MM.1S (cell line): ENCODE measurements around the gene IFNG-AS1.

ENCODE experiments used
- DNase-seq: peaks from one replicate; pipeline ENCODE4 v3.0.0-alpha.2; 2015
- H2AFZ ChIP-seq: fragments of 300-600 bp; sonication (generic); 2 replicates; pipeline ENCODE4 v1.6.0; 2016; ENCODE audit warnings: antibody characterized with exemption, low read length
- H3F3A ChIP-seq: fragments of 300-600 bp; sonication (generic); 2 replicates; pipeline ENCODE4 v1.6.1; 2016; ENCODE audit warnings: mild to moderate bottlenecking, antibody characterized with exemption, low read length, moderate library complexity, mixed read lengths; ENCODE audit not compliant: insufficient read depth
- H3K27ac ChIP-seq: fragments of 300-600 bp; sonication (generic); 2 replicates; pipeline ENCODE4 v1.5.1; 2016; ENCODE audit warnings: mild to moderate bottlenecking, low read length
- H3K27me3 ChIP-seq: fragments of 300-600 bp; sonication (generic); replicated peaks from 2 replicates; pipeline ENCODE4 v1.6.0; 2016; ENCODE audit warnings: low read length; ENCODE audit not compliant: insufficient read depth
- H3K36me3 ChIP-seq: fragments of 300-600 bp; sonication (generic); replicated peaks from 2 replicates; pipeline ENCODE4 v1.6.1; 2016; ENCODE audit warnings: mild to moderate bottlenecking, low read length, mixed read lengths; ENCODE audit not compliant: insufficient read depth
- H3K4me1 ChIP-seq: fragments of 300-600 bp; sonication (generic); 2 replicates; pipeline ENCODE4 v1.6.1; 2016; ENCODE audit warnings: low read length, mixed read lengths
- H3K4me2 ChIP-seq: fragments of 300-600 bp; sonication (generic); 2 replicates; pipeline ENCODE4 v1.6.0; 2016; ENCODE audit warnings: low read depth, low read length
- H3K4me3 ChIP-seq: fragments of 300-600 bp; sonication (generic); 2 replicates; pipeline ENCODE4 v1.5.1; 2016; ENCODE audit warnings: low read length, mixed read lengths
- H3K79me2 ChIP-seq: fragments of 300-600 bp; sonication (generic); 2 replicates; pipeline ENCODE4 v1.6.1; 2016; ENCODE audit warnings: mixed run types, low read length, mixed read lengths
- H3K9ac ChIP-seq: fragments of 300-600 bp; sonication (generic); 2 replicates; pipeline ENCODE4 v1.6.1; 2016; ENCODE audit warnings: low read length, mixed read lengths
- H3K9me2 ChIP-seq: fragments of 300-600 bp; sonication (generic); replicated peaks from 2 replicates; pipeline ENCODE4 v1.6.1; 2016; ENCODE audit warnings: mild to moderate bottlenecking, low read length, mixed read lengths; ENCODE audit not compliant: insufficient read depth
- H3K9me3 ChIP-seq: fragments of 300-600 bp; sonication (generic); replicated peaks from 2 replicates; pipeline ENCODE4 v1.6.1; 2016; ENCODE audit warnings: mild to moderate bottlenecking, low read length, mixed read lengths; ENCODE audit not compliant: insufficient read depth
- H4K20me1 ChIP-seq: fragments of 300-600 bp; sonication (generic); 2 replicates; pipeline ENCODE4 v1.6.1; 2016; ENCODE audit warnings: mild to moderate bottlenecking, low read length, moderate library complexity, mixed read lengths; ENCODE audit not compliant: insufficient read depth
- CTCF ChIP-seq: fragments of 300-600 bp; sonication (generic); IDR thresholded peaks from 2 replicates; pipeline ENCODE4 v1.5.1; 2016; ENCODE audit warnings: antibody characterized with exemption, low read length, mixed read lengths
- EZH2 ChIP-seq: fragments of 300-600 bp; sonication (generic); optimal IDR thresholded peaks from 2 replicates; pipeline ENCODE3; 2017; ENCODE audit warnings: low read depth, mild to moderate bottlenecking, antibody characterized with exemption, low read length, mixed read lengths
- EZH2phosphoT487 ChIP-seq: fragments of 300-600 bp; sonication (generic); IDR thresholded peaks from 2 replicates; pipeline ENCODE4 v1.6.1; 2018; ENCODE audit warnings: antibody characterized with exemption, low read length

Gene IFNG-AS1

GRCh38 chr12:67942724-67943123 lies 46.5 kb upstream of the IFNG-AS1 start:
- no peak for DNase-seq
- Histone ChIP-seq H2AFZ (no peak overlapping the region), H3K27ac (no peak overlapping the region), H3K9me3 (no peaks in the 10 kb centered on the region), H3K27me3 (no peaks in the 10 kb centered on the region), H3K9me2 (no peaks in the 10 kb centered on the region), H3K36me3 (no peaks in the 10 kb centered on the region), H3K79me2 (no peaks in the 10 kb centered on the region), H3F3A (no peaks in the 10 kb centered on the region), H4K20me1 (no peaks in the 10 kb centered on the region), H3K4me2 (no peak overlapping the region), H3K4me3 (no peak overlapping the region), H3K4me1 (peaks cover 9% of the 10 kb centered on the region; the same call in 1 of the 2 replicates), H3K9ac (no peak overlapping the region)
- no peak for TF ChIP-seq EZH2phosphoT487
- no peak for TF ChIP-seq EZH2
- no peak for TF ChIP-seq CTCF

- H3K4me2 ChIP-seq = no peak overlapping the region
- no peak overlapping the region for H3K27ac ChIP-seq
- no peaks in the 10 kb centered on the region for H3K9me2 ChIP-seq
- peak; percentile 83 for DNase-seq
- H3K79me2 ChIP-seq = no peaks in the 10 kb centered on the region
- no peaks in the 10 kb centered on the region for H3K36me3 ChIP-seq
- no peaks in the 10 kb centered on the region for H4K20me1 ChIP-seq
- peaks cover 6% of the 10 kb centered on the region; the same call in 1 of the 2 replicates for H3K4me1 ChIP-seq
- H3K9me3 ChIP-seq = no peaks in the 10 kb centered on the region
- peak; percentile 79 for TF ChIP-seq CTCF
- no peak for TF ChIP-seq EZH2phosphoT487
- no peaks in the 10 kb centered on the region for H3K27me3 ChIP-seq
- no peak overlapping the region for H3K4me3 ChIP-seq
- H3K9ac ChIP-seq = no peak overlapping the region
- no peaks in the 10 kb centered on the region for H3F3A ChIP-seq
- H2AFZ ChIP-seq = no peak overlapping the region
Observed at GRCh38 chr12:67943141-67943892, 45.9 kb upstream of the IFNG-AS1 start.

- H3K9ac ChIP-seq = no peak overlapping the region
- peaks cover 6% of the 10 kb centered on the region; the same call in 1 of the 2 replicates for H3K4me1 ChIP-seq
- no peaks in the 10 kb centered on the region for H3K9me2 ChIP-seq
- H3K27me3 ChIP-seq = no peaks in the 10 kb centered on the region
- H2AFZ ChIP-seq = no peak overlapping the region
- H3K79me2 ChIP-seq = no peaks in the 10 kb centered on the region
- DNase-seq = no peak
- no peaks in the 10 kb centered on the region for H3F3A ChIP-seq
- no peak overlapping the region for H3K27ac ChIP-seq
- no peaks in the 10 kb centered on the region for H4K20me1 ChIP-seq
- no peak overlapping the region for H3K4me2 ChIP-seq
- no peaks in the 10 kb centered on the region for H3K36me3 ChIP-seq
- no peaks in the 10 kb centered on the region for H3K9me3 ChIP-seq
- no peak overlapping the region for H3K4me3 ChIP-seq
- TF ChIP-seq CTCF (no peak), EZH2 (no peak), EZH2phosphoT487 (no peak)
Observed at GRCh38 chr12:67944093-67944492, 45.2 kb upstream of the IFNG-AS1 start.
